Gastroesophageal sphincter (tissue), 3 donors: ENCODE measurements around the gene BPI.

Experiments used
- EP300 ChIP-seq: sonication (generic); formaldehyde crosslinking; IDR thresholded peaks from one replicate; pipeline ENCODE4 v1.6.1; 2017; ENCODE audit warnings: antibody characterized with exemption, mild to moderate bottlenecking
- POLR2A ChIP-seq, 2 donors: fragments of 450-650 bp; IDR thresholded peaks; one replicate each; pipeline ENCODE4 v1.6.1; 2017; ENCODE audit warnings: antibody characterized with exemption in 2 of 2, mild to moderate bottlenecking in 2 of 2, moderate library complexity in 1 of 2
- TF ChIP-seq, protein P1 (sequence below), 4 experiments: fragments of 200-600 bp in 2 of 4; fragments of 450-650 bp in 2 of 4; sonication (generic) in 1 of 4; IDR thresholded peaks; one replicate each; pipeline ENCODE4 v1.5.1; 2017 to 2019; ENCODE audit warnings: antibody characterized with exemption in 4 of 4, mild to moderate bottlenecking in 2 of 4, moderate library complexity in 2 of 4

DNA sequence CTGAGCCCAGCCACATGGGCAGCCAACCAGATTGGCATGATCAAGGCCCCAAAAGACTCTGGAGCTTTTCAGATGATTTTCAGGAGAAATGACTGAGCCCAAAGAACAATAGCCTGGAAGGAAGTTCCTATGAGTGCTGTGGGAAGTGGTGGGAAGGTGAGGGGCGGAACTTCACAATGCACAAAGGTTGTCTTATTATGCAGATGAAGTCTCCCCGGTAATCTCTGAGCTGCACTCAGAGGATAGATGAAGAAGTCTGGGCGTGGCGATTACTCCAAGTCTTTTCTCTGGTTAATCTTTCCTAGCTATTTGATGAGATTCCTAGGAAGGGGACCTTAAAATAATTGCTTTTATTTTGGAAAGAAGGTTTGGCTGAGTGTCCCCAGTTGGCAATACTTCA is 79.2 kb downstream of the BPI start:
- no peak for TF ChIP-seq POLR2A (IDR thresholded peaks at IDR 0.05)
- TF ChIP-seq, protein P1, sequence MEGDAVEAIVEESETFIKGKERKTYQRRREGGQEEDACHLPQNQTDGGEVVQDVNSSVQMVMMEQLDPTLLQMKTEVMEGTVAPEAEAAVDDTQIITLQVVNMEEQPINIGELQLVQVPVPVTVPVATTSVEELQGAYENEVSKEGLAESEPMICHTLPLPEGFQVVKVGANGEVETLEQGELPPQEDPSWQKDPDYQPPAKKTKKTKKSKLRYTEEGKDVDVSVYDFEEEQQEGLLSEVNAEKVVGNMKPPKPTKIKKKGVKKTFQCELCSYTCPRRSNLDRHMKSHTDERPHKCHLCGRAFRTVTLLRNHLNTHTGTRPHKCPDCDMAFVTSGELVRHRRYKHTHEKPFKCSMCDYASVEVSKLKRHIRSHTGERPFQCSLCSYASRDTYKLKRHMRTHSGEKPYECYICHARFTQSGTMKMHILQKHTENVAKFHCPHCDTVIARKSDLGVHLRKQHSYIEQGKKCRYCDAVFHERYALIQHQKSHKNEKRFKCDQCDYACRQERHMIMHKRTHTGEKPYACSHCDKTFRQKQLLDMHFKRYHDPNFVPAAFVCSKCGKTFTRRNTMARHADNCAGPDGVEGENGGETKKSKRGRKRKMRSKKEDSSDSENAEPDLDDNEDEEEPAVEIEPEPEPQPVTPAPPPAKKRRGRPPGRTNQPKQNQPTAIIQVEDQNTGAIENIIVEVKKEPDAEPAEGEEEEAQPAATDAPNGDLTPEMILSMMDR (IDR thresholded peaks at IDR 0.05) = no peak
- TF ChIP-seq EP300 = no peak
